DMS53 treated with DMSO at 0.1 percent for 48 hours (cell line): ENCODE results near the gene SIPA1L2.

Experiments used
- DNase-seq: peaks from one replicate; lab custom pipeline; 2025; ENCODE audit not compliant: unreplicated experiment; lab: John Stamatoyannopoulos, UW

The SIPA1L2 gene

GRCh38 chr1:232630047-232630893 is at the start of gene SIPA1L2:
Gene SIPA1L2, minus strand, starts transcription at chr1:232630133. Its CDS starts 114,794 bp downstream, at chr1:232515339.
- peak; percentile 84 for DNase-seq

GRCh38 chr1:232678185-232678886 is 48.4 kb upstream of the SIPA1L2 start:
- peak; percentile 40 for DNase-seq

GRCh38 chr1:232676307-232676706 is 46.4 kb upstream of the SIPA1L2 start:
- no peak for DNase-seq

GRCh38 chr1:232675898-232676297 is 46.0 kb upstream of the SIPA1L2 start:
- no peak for DNase-seq

- DNase-seq = no peak
Observed at GRCh38 chr1:232675260-232675659, 45.3 kb upstream of the SIPA1L2 start.

GRCh38 chr1:232673256-232673655 is 43.3 kb upstream of the SIPA1L2 start:
- DNase-seq = no peak

- peak; percentile 91 for DNase-seq
Observed at GRCh38 chr1:232669981-232670747, 40.2 kb upstream of the SIPA1L2 start.

GRCh38 chr1:232667778-232668165 is 37.8 kb upstream of the SIPA1L2 start:
- DNase-seq = no peak

- DNase-seq = no peak
Observed at GRCh38 chr1:232667094-232667777, 37.3 kb upstream of the SIPA1L2 start.

GRCh38 chr1:232664844-232665777 is 35.2 kb upstream of the SIPA1L2 start:
- DNase-seq = peak; percentile 35

- DNase-seq = no peak
Observed at GRCh38 chr1:232662910-232663309, 33.0 kb upstream of the SIPA1L2 start.

GRCh38 chr1:232658386-232658785 is 28.5 kb upstream of the SIPA1L2 start:
- DNase-seq = no peak

GRCh38 chr1:232657426-232658005 is 27.6 kb upstream of the SIPA1L2 start:
- no peak for DNase-seq

- no peak for DNase-seq
Observed at GRCh38 chr1:232655746-232656085, 25.8 kb upstream of the SIPA1L2 start.

- DNase-seq = peak; percentile 96
Observed at GRCh38 chr1:232655028-232655745, 25.3 kb upstream of the SIPA1L2 start.

- no peak for DNase-seq
Observed at GRCh38 chr1:232653789-232654188, 23.9 kb upstream of the SIPA1L2 start.

GRCh38 chr1:232650845-232651244 is 20.9 kb upstream of the SIPA1L2 start:
- DNase-seq = no peak

- no peak for DNase-seq
Observed at GRCh38 chr1:232650418-232650817, 20.5 kb upstream of the SIPA1L2 start.

- no peak for DNase-seq
Observed at GRCh38 chr1:232648316-232648715, 18.4 kb upstream of the SIPA1L2 start.
